ENCODE measurements around the gene SCLT1. TPM values are rescaled to one million over a fixed set of nuclear protein-coding genes. Genes with fewer than 3 reads are reported as not detected.

SCLT1 gene
- total RNA-seq, 1 donor = 14.1 TPM

DNA sequence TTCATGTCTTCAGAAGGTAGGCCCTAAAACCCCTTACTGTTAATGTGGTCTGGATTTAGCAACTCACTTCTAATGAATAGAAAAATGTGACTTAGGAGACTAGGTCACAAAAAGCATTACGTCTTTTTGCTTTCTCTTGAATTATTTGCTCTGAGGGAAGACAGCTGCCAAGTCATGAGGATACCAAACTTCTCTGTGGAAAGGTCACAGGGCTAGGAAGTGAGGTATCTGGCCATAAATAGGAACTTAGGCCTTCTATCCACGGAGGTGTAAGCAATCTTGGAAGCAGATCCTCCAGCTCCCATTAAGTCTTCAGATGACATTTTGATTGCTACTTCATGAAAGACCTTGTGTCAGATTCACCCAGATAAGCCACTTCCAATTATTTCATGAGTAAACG is 163.3 kb downstream of the SCLT1 start:
- DNase-seq (ENCODE audit: insufficient read length, low spot score, missing footprints) = no peak
- Histone ChIP-seq H3K36me3 (ENCODE audit: insufficient read depth, low read length) (no peaks in the 10 kb centered on the region), H2AFZ (ENCODE audit: low read length) (no peak overlapping the region), H3K4me1 (ENCODE audit: insufficient read depth, low read length) (peaks cover 1% of the 10 kb centered on the region), H3K4me3 (ENCODE audit: insufficient read depth, low read length) (no peak overlapping the region), H3K27me3 (ENCODE audit: insufficient read depth, low read length) (no peaks in the 10 kb centered on the region), H3K27ac (ENCODE audit: low read depth, low read length) (no peak overlapping the region), H4K20me1 (ENCODE audit: insufficient read depth, low read length) (no peaks in the 10 kb centered on the region), H3K4me2 (ENCODE audit: insufficient read depth, low read length) (no peak overlapping the region), H3K79me2 (ENCODE audit: insufficient read depth, low read length) (no peaks in the 10 kb centered on the region), H3K9me3 (ENCODE audit: low read depth, low read length) (no peaks in the 10 kb centered on the region)
- TF ChIP-seq CTCF (IDR thresholded peaks at IDR 0.05; ENCODE audit: extremely low read depth, low read depth, low read length) = no peak

- Histone ChIP-seq H3K4me1 (ENCODE audit: insufficient read depth, low read length) (peaks cover 6% of the 10 kb centered on the region), H3K4me2 (ENCODE audit: insufficient read depth, low read length) (peak overlapping the region; percentile 50), H3K9me3 (ENCODE audit: low read depth, low read length) (no peaks in the 10 kb centered on the region), H3K36me3 (ENCODE audit: insufficient read depth, low read length) (no peaks in the 10 kb centered on the region), H2AFZ (ENCODE audit: low read length) (peak overlapping the region; percentile 84), H3K79me2 (ENCODE audit: insufficient read depth, low read length) (no peaks in the 10 kb centered on the region), H3K27me3 (ENCODE audit: insufficient read depth, low read length) (no peaks in the 10 kb centered on the region), H3K27ac (ENCODE audit: low read depth, low read length) (peak overlapping the region; percentile 78), H3K4me3 (ENCODE audit: insufficient read depth, low read length) (no peak overlapping the region), H4K20me1 (ENCODE audit: insufficient read depth, low read length) (no peaks in the 10 kb centered on the region)
- TF ChIP-seq CTCF (IDR thresholded peaks at IDR 0.05; ENCODE audit: extremely low read depth, low read depth, low read length) = no peak
- no peak for DNase-seq (ENCODE audit: insufficient read length, low spot score, missing footprints)
Observed at GRCh38 chr4:128924951-128925350, 168.4 kb downstream of the SCLT1 start.

DNA sequence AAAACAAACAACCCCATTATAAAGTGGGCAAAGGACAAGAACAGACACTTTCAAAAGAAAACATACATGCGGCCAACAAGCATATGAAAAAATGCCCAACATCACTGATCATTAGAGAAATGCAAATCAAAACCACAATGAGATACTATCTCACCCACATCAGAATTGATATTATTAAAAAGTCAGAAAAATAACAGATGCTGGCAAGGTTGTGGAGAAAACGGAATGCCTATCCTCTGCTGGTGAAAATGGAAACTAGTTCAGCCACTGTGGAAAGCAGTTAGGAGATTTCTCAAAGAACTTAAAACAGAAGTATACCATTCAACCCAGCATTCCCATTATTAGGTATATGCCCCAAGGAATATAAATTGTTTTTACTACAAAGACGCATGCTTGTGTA is 171.4 kb downstream of the SCLT1 start:
- Histone ChIP-seq H4K20me1 (ENCODE audit: insufficient read depth, low read length) (no peaks in the 10 kb centered on the region), H3K4me3 (ENCODE audit: insufficient read depth, low read length) (no peak overlapping the region), H2AFZ (ENCODE audit: low read length) (no peak overlapping the region), H3K27ac (ENCODE audit: low read depth, low read length) (no peak overlapping the region), H3K36me3 (ENCODE audit: insufficient read depth, low read length) (no peaks in the 10 kb centered on the region), H3K4me2 (ENCODE audit: insufficient read depth, low read length) (no peak overlapping the region), H3K27me3 (ENCODE audit: insufficient read depth, low read length) (no peaks in the 10 kb centered on the region), H3K79me2 (ENCODE audit: insufficient read depth, low read length) (no peaks in the 10 kb centered on the region), H3K4me1 (ENCODE audit: insufficient read depth, low read length) (peaks cover 6% of the 10 kb centered on the region), H3K9me3 (ENCODE audit: low read depth, low read length) (no peaks in the 10 kb centered on the region)
- no peak for TF ChIP-seq CTCF (IDR thresholded peaks at IDR 0.05; ENCODE audit: extremely low read depth, low read depth, low read length)
- DNase-seq (ENCODE audit: insufficient read length, low spot score, missing footprints) = no peak

- H2AFZ ChIP-seq (ENCODE audit: low read length) = no peak overlapping the region
Observed at GRCh38 chr4:128917781-128918180, 175.6 kb downstream of the SCLT1 start.

More at GRCh38 chr4:128917781-128918180, 175.6 kb downstream of the SCLT1 start:
- Histone ChIP-seq H3K36me3 (ENCODE audit: insufficient read depth, low read length) (no peaks in the 10 kb centered on the region), H3K27me3 (ENCODE audit: insufficient read depth, low read length) (no peaks in the 10 kb centered on the region), H3K79me2 (ENCODE audit: insufficient read depth, low read length) (no peaks in the 10 kb centered on the region), H3K4me3 (ENCODE audit: insufficient read depth, low read length) (no peak overlapping the region), H3K4me1 (ENCODE audit: insufficient read depth, low read length) (no peaks in the 10 kb centered on the region), H4K20me1 (ENCODE audit: insufficient read depth, low read length) (no peaks in the 10 kb centered on the region), H3K9me3 (ENCODE audit: low read depth, low read length) (no peaks in the 10 kb centered on the region), H3K27ac (ENCODE audit: low read depth, low read length) (no peak overlapping the region), H3K4me2 (ENCODE audit: insufficient read depth, low read length) (no peak overlapping the region)
- DNase-seq (ENCODE audit: insufficient read length, low spot score, missing footprints) = no peak
- no peak for TF ChIP-seq CTCF (IDR thresholded peaks at IDR 0.05; ENCODE audit: extremely low read depth, low read depth, low read length)

All from osteoblast (primary cell).